Neural progenitor cell (in vitro differentiated cells): ENCODE results near the gene C4orf51. TPM values are rescaled to one million over a fixed set of nuclear protein-coding genes. Genes with fewer than 3 reads are reported as not detected.

Experiments used
- DNase-seq: peaks from one replicate; pipeline ENCODE4 v3.0.0-alpha.2; 2016; ENCODE audit warnings: low spot score
- H2AFZ ChIP-seq: fragments of 200-600 bp; sonication (generic); replicated peaks from 2 replicates; pipeline ENCODE4 v1.6.1; 2016; ENCODE audit warnings: antibody characterized with exemption
- H3F3A ChIP-seq: fragments of 200-600 bp; sonication (generic); 2 replicates; pipeline ENCODE4 v1.6.1; 2016; ENCODE audit warnings: antibody characterized with exemption, low read depth
- H3K27ac ChIP-seq: fragments of 200-600 bp; sonication (generic); 2 replicates; pipeline ENCODE4 v1.5.1; 2016; ENCODE audit warnings: mild to moderate bottlenecking
- H3K27me3 ChIP-seq: fragments of 200-600 bp; sonication (generic); 2 replicates; pipeline ENCODE4 v1.6.1; 2016; ENCODE audit warnings: mild to moderate bottlenecking, moderate library complexity
- H3K36me3 ChIP-seq: fragments of 200-600 bp; sonication (generic); 2 replicates; pipeline ENCODE4 v1.5.1; 2016
- H3K4me1 ChIP-seq: fragments of 200-600 bp; sonication (generic); 2 replicates; pipeline ENCODE4 v1.6.1; 2016; ENCODE audit warnings: mixed run types
- H3K4me2 ChIP-seq: fragments of 200-600 bp; sonication (generic); 2 replicates; pipeline ENCODE4 v1.6.1; 2016
- H3K4me3 ChIP-seq: fragments of 200-600 bp; sonication (generic); 2 replicates; pipeline ENCODE4 v1.5.1; 2016
- H3K79me2 ChIP-seq: fragments of 200-600 bp; sonication (generic); 2 replicates; pipeline ENCODE4 v1.6.1; 2016; ENCODE audit warnings: low read depth
- H3K9ac ChIP-seq: fragments of 200-600 bp; sonication (generic); 2 replicates; pipeline ENCODE4 v1.6.1; 2016
- H3K9me3 ChIP-seq: fragments of 200-600 bp; sonication (generic); 2 replicates; pipeline ENCODE4 v1.5.1; 2016; ENCODE audit warnings: low read depth
- H4K20me1 ChIP-seq: fragments of 200-600 bp; sonication (generic); 2 replicates; pipeline ENCODE4 v1.6.1; 2016; ENCODE audit warnings: low read depth
- H3K27ac Mint-ChIP-seq: 3 replicates; pipeline ENCODE4 v1.8.0; 2021; ENCODE audit warnings: mixed read lengths
- H3K27me3 Mint-ChIP-seq: 2 replicates; pipeline ENCODE4 v1.8.0; 2022; ENCODE audit warnings: low read depth, mild to moderate bottlenecking, inconsistent platforms, moderate library complexity, mixed read lengths; ENCODE audit not compliant: insufficient read depth
- H3K36me3 Mint-ChIP-seq: 3 replicates; pipeline ENCODE4 v1.8.0; 2021; ENCODE audit warnings: mixed read lengths
- H3K4me1 Mint-ChIP-seq: 3 replicates; pipeline ENCODE4 v1.8.0; 2021; ENCODE audit warnings: mixed read lengths
- H3K4me3 Mint-ChIP-seq: 3 replicates; pipeline ENCODE4 v1.8.0; 2021; ENCODE audit warnings: mild to moderate bottlenecking, moderate library complexity, mixed read lengths
- H3K9me3 Mint-ChIP-seq: 3 replicates; pipeline ENCODE4 v1.8.0; 2020; ENCODE audit warnings: mixed read lengths
- CTCF ChIP-seq: fragments of 200-600 bp; sonication (generic); IDR thresholded peaks from 2 replicates; pipeline ENCODE4 v1.5.1; 2017; ENCODE audit warnings: antibody characterized with exemption, mild to moderate bottlenecking
- EZH2 ChIP-seq: fragments of 200-600 bp; sonication (generic); IDR thresholded peaks from 2 replicates; pipeline ENCODE4 v1.6.1; 2017; ENCODE audit warnings: antibody characterized with exemption, mild to moderate bottlenecking, moderate library complexity
- EZH2phosphoT487 ChIP-seq: fragments of 200-600 bp; sonication (generic); IDR thresholded peaks from 2 replicates; pipeline ENCODE4 v1.6.1; 2017; ENCODE audit warnings: antibody characterized with exemption
- total RNA-seq: library from RNA; depleted of rRNA; stranded (reverse); fragments of >200 nt; gene quantifications from 2 replicates; pipeline ENCODE4 v1.2.3, GENCODE V29; 2015; ENCODE audit warnings: low replicate concordance

C4orf51 gene
- total RNA-seq, 1 donor from 2014 or later: not detected

- DNase-seq: no peak
- H2AFZ ChIP-seq: no peak overlapping the region
- Mint-ChIP-seq H3K27me3 (peaks cover 10% of the 10 kb centered on the region), H3K4me1 (no peaks in the 10 kb centered on the region), H3K36me3 (no peaks in the 10 kb centered on the region), H3K4me3 (no peak overlapping the region), H3K27ac (no peak overlapping the region), H3K9me3 (peaks cover 26% of the 10 kb centered on the region)
- H4K20me1 ChIP-seq: no peaks in the 10 kb centered on the region
- no peak overlapping the region for H3K9ac ChIP-seq
- H3K27ac ChIP-seq: no peak overlapping the region
- H3K27me3 ChIP-seq: no peaks in the 10 kb centered on the region
- no peaks in the 10 kb centered on the region for H3K9me3 ChIP-seq
- peaks cover 3% of the 10 kb centered on the region for H3F3A ChIP-seq
- no peaks in the 10 kb centered on the region for H3K36me3 ChIP-seq
- H3K4me2 ChIP-seq: no peak overlapping the region
- no peak overlapping the region for H3K4me3 ChIP-seq
- no peaks in the 10 kb centered on the region for H3K4me1 ChIP-seq
- no peak for TF ChIP-seq EZH2phosphoT487
- no peak for TF ChIP-seq EZH2
- TF ChIP-seq CTCF: no peak
- no peaks in the 10 kb centered on the region for H3K79me2 ChIP-seq
Observed at GRCh38 chr4:145694929-145695328, 15.0 kb downstream of the C4orf51 start.

- no peak overlapping the region for H3K9ac ChIP-seq
- H3K36me3 Mint-ChIP-seq: no peaks in the 10 kb centered on the region
- H2AFZ ChIP-seq: no peak overlapping the region
- H3F3A ChIP-seq: peaks cover 3% of the 10 kb centered on the region
- no peak overlapping the region for H3K27ac Mint-ChIP-seq
- peaks cover 16% of the 10 kb centered on the region for H3K9me3 Mint-ChIP-seq
- no peak overlapping the region for H3K4me3 ChIP-seq
- DNase-seq: no peak
- H3K4me1 ChIP-seq: no peaks in the 10 kb centered on the region
- peaks cover 5% of the 10 kb centered on the region for H3K27me3 Mint-ChIP-seq
- no peak overlapping the region for H3K4me2 ChIP-seq
- no peaks in the 10 kb centered on the region for H3K36me3 ChIP-seq
- no peak overlapping the region for H3K4me3 Mint-ChIP-seq
- H3K79me2 ChIP-seq: no peaks in the 10 kb centered on the region
- H3K9me3 ChIP-seq: no peaks in the 10 kb centered on the region
- no peak for TF ChIP-seq EZH2phosphoT487
- no peak for TF ChIP-seq EZH2
- TF ChIP-seq CTCF: no peak
- H3K27ac ChIP-seq: no peak overlapping the region
- H3K27me3 ChIP-seq: no peaks in the 10 kb centered on the region
- H3K4me1 Mint-ChIP-seq: no peaks in the 10 kb centered on the region
- H4K20me1 ChIP-seq: no peaks in the 10 kb centered on the region
Observed at GRCh38 chr4:145697332-145697731, 17.4 kb downstream of the C4orf51 start.

- no peak overlapping the region for H3K9ac ChIP-seq
- no peak overlapping the region for H3K27ac Mint-ChIP-seq
- H2AFZ ChIP-seq: no peak overlapping the region
- H3K36me3 ChIP-seq: no peaks in the 10 kb centered on the region
- H3K4me1 ChIP-seq: no peaks in the 10 kb centered on the region
- peaks cover 15% of the 10 kb centered on the region for H3K9me3 Mint-ChIP-seq
- TF ChIP-seq EZH2 (no peak), CTCF (no peak), EZH2phosphoT487 (no peak)
- H3K4me3 ChIP-seq: no peak overlapping the region
- H3F3A ChIP-seq: no peaks in the 10 kb centered on the region
- no peak for DNase-seq
- no peaks in the 10 kb centered on the region for H3K27me3 ChIP-seq
- H3K27ac ChIP-seq: no peak overlapping the region
- H3K27me3 Mint-ChIP-seq: peaks cover 5% of the 10 kb centered on the region
- H3K4me2 ChIP-seq: no peak overlapping the region
- H3K36me3 Mint-ChIP-seq: no peaks in the 10 kb centered on the region
- no peaks in the 10 kb centered on the region for H3K4me1 Mint-ChIP-seq
- H3K79me2 ChIP-seq: no peaks in the 10 kb centered on the region
- H3K9me3 ChIP-seq: no peaks in the 10 kb centered on the region
- H4K20me1 ChIP-seq: no peaks in the 10 kb centered on the region
- no peak overlapping the region for H3K4me3 Mint-ChIP-seq
Observed at GRCh38 chr4:145698507-145698906, 18.6 kb downstream of the C4orf51 start.
